GM12878 (cell line): ENCODE results near the gene CD58. TPM values are rescaled to one million over a fixed set of nuclear protein-coding genes. Genes with fewer than 3 reads are reported as not detected.
A peak's percentile ranks its signal among the peaks of the same experiment; 100 is the strongest.

Source experiments
- ATAC-seq: fragments of 200-7000 bp; cut with Tn5 transposase; 3 replicates; pipeline ENCODE4 v1.9.1; 2020; ENCODE audit warnings: mild to moderate bottlenecking, moderate library complexity
- BruUV-seq: library from RNA; stranded (reverse); fragments of 400-500 nt; replicated peaks from 2 replicates; lab custom pipeline; 2021; lab: Mats Ljungman, UMichigan
- CTCF ChIA-PET: fragments of 300-600 bp; sonication (Branson Sonifier 250); formaldehyde crosslinking; extraction: SDS; loops from one replicate; lab custom pipeline; 2021; ENCODE audit warnings: inconsistent platforms; lab: Yijun Ruan, JAX
- POLR2A ChIA-PET: fragments of 350-600 bp; formaldehyde crosslinking; extraction: SDS; loops from one replicate; lab custom pipeline; 2021; ENCODE audit warnings: inconsistent platforms; lab: Charles Lee
- RAD21 ChIA-PET: fragments of 300-600 bp; sonication (Branson Sonifier 250); formaldehyde crosslinking; loops from one replicate; lab custom pipeline; 2023; ENCODE audit warnings: antibody characterized with exemption; ENCODE audit not compliant: unreplicated experiment; lab: Charles Lee
- SMC1A ChIA-PET: fragments of 300-600 bp; sonication (Branson Sonifier 250); formaldehyde crosslinking; loops from one replicate; lab custom pipeline; 2023; ENCODE audit not compliant: unreplicated experiment, uncharacterized antibody; lab: Charles Lee
- DNase-seq: peaks from one replicate; pipeline ENCODE4 v3.0.0-alpha.2; 2011; ENCODE audit warnings: low read depth, low spot score
- FAIRE-seq: peaks from 3 replicates; lab custom pipeline; 2011; peaks lifted over from hg19 to GRCh38; lab: Jason Lieb, UNC
- H2AFZ ChIP-seq: 2 replicates; pipeline ENCODE4 v1.6.0; 2011; ENCODE audit warnings: low read depth, low read length, control low read depth; ENCODE audit not compliant: control insufficient read depth
- H3K27ac ChIP-seq: 2 replicates; pipeline ENCODE4 v1.5.1; 2011; ENCODE audit warnings: control low read depth; ENCODE audit not compliant: control insufficient read depth, insufficient read depth
- H3K27me3 ChIP-seq, 2 experiments: replicated peaks in 1 of 2; 2 replicates each; pipeline versions ENCODE4 v1.6.0 to v1.6.1; 2011; ENCODE audit warnings: low read length in 1 of 2; ENCODE audit not compliant: control insufficient read depth in 2 of 2, insufficient read depth in 2 of 2
- H3K36me3 ChIP-seq, 2 experiments: 2 replicates each; pipeline ENCODE4 v1.5.1; 2011; ENCODE audit warnings: low read length in 1 of 2; ENCODE audit not compliant: control insufficient read depth in 2 of 2, insufficient read depth in 2 of 2
- H3K4me1 ChIP-seq: 2 replicates; pipeline ENCODE4 v1.6.1; 2011; ENCODE audit warnings: mild to moderate bottlenecking, low read length, moderate library complexity, mixed read lengths; ENCODE audit not compliant: control insufficient read depth, insufficient read depth
- H3K4me2 ChIP-seq: 2 replicates; pipeline ENCODE4 v1.6.0; 2011; ENCODE audit warnings: control low read depth; ENCODE audit not compliant: control insufficient read depth, insufficient read depth
- H3K4me3 ChIP-seq: fragments of 200-600 bp; sonication (generic); 2 replicates; pipeline ENCODE4 v1.5.1; 2016
- H3K79me2 ChIP-seq: 2 replicates; pipeline ENCODE4 v1.6.0; 2011; ENCODE audit warnings: low read length; ENCODE audit not compliant: control insufficient read depth, insufficient read depth
- H3K9ac ChIP-seq: 2 replicates; pipeline ENCODE4 v1.8.0; 2011; ENCODE audit warnings: low read length, control low read depth, mixed read lengths; ENCODE audit not compliant: control insufficient read depth, insufficient read depth
- H3K9me3 ChIP-seq: replicated peaks from 3 replicates; pipeline ENCODE4 v1.5.1; 2011; ENCODE audit warnings: mild to moderate bottlenecking, low read length; ENCODE audit not compliant: control insufficient read depth, insufficient read depth
- H4K20me1 ChIP-seq: 2 replicates; pipeline ENCODE4 v1.6.0; 2011; ENCODE audit not compliant: control insufficient read depth, insufficient read depth
- ATF7 ChIP-seq: fragments of 450-650 bp; IDR thresholded peaks from 2 replicates; pipeline ENCODE4 v1.6.1; 2016; ENCODE audit warnings: low read depth, mild to moderate bottlenecking
- BCL11A ChIP-seq: IDR thresholded peaks from 2 replicates; pipeline ENCODE4 v1.6.1; 2011; ENCODE audit warnings: low read depth, low read length
- CHD2 ChIP-seq: IDR thresholded peaks from 2 replicates; pipeline ENCODE4 v1.6.1; 2011; ENCODE audit warnings: low read depth, low read length, improper control_type of control experiment, borderline replicate concordance
- DPF2 ChIP-seq: fragments of 450-650 bp; IDR thresholded peaks from 2 replicates; pipeline ENCODE4 v1.6.1; 2017; ENCODE audit warnings: mild to moderate bottlenecking
- EP300 ChIP-seq, 2 experiments: fragments of 150-350 bp in 1 of 2; IDR thresholded peaks; 2 replicates each; pipeline ENCODE4 v1.6.1; 2011 to 2012; ENCODE audit warnings: low read depth in 2 of 2, low read length in 2 of 2, borderline replicate concordance in 1 of 2, improper control_type of control experiment in 1 of 2, inconsistent platforms in 1 of 2; ENCODE audit not compliant: control insufficient read depth in 1 of 2
- ETV6 ChIP-seq, 2 experiments: fragments of 450-650 bp in 1 of 2; IDR thresholded peaks in 1 of 2; conservative IDR thresholded peaks in 1 of 2; 2 replicates each; pipeline ENCODE4 v1.6.1; 2014; ENCODE audit warnings: antibody characterized with exemption in 1 of 2, borderline replicate concordance in 1 of 2, low read depth in 1 of 2, mild to moderate bottlenecking in 1 of 2, moderate library complexity in 1 of 2
- FOXM1 ChIP-seq: IDR thresholded peaks from 2 replicates; pipeline ENCODE4 v1.6.1; 2012; ENCODE audit warnings: low read depth, mild to moderate bottlenecking, inconsistent platforms, low read length, moderate library complexity
- JUNB ChIP-seq: IDR thresholded peaks from 2 replicates; pipeline ENCODE4 v1.6.1; 2016; ENCODE audit warnings: antibody characterized with exemption, mild to moderate bottlenecking
- MEF2A ChIP-seq: IDR thresholded peaks from 2 replicates; pipeline ENCODE4 v1.6.1; 2011; ENCODE audit warnings: low read depth, mild to moderate bottlenecking, low read length, moderate library complexity; ENCODE audit not compliant: insufficient read depth
- MEF2B ChIP-seq: fragments of 450-650 bp; IDR thresholded peaks from 2 replicates; pipeline ENCODE4 v1.6.1; 2018; ENCODE audit warnings: mild to moderate bottlenecking, moderate library complexity; ENCODE audit not compliant: partially characterized antibody, poor library complexity, severe bottlenecking
- PAX8 ChIP-seq: fragments of 450-650 bp; IDR thresholded peaks from 2 replicates; pipeline ENCODE4 v1.6.1; 2017; ENCODE audit warnings: mild to moderate bottlenecking, moderate library complexity
- POLR2AphosphoS5 ChIP-seq: IDR thresholded peaks from 2 replicates; pipeline ENCODE4 v1.6.1; 2011; ENCODE audit warnings: mild to moderate bottlenecking, low read length, inconsistent platforms
- POU2F2 ChIP-seq: IDR thresholded peaks from 3 replicates; pipeline ENCODE4 v1.6.1; 2011; ENCODE audit warnings: low read depth, mild to moderate bottlenecking, low read length, borderline replicate concordance
- RFX5 ChIP-seq: IDR thresholded peaks from 2 replicates; pipeline ENCODE4 v1.6.1; 2011; ENCODE audit warnings: low read depth, low read length, improper control_type of control experiment
- SMAD1 ChIP-seq: fragments of 450-650 bp; IDR thresholded peaks from 2 replicates; pipeline ENCODE4 v1.6.1; 2018; ENCODE audit warnings: mild to moderate bottlenecking, low read depth; ENCODE audit not compliant: partially characterized antibody
- SPI1 ChIP-seq: IDR thresholded peaks from 2 replicates; pipeline ENCODE4 v1.6.1; 2011; ENCODE audit warnings: low read depth, mild to moderate bottlenecking, low read length, moderate library complexity, borderline replicate concordance; ENCODE audit not compliant: insufficient read depth
- SREBF1 ChIP-seq: IDR thresholded peaks from 2 replicates; pipeline ENCODE4 v1.6.1; 2012; ENCODE audit warnings: mild to moderate bottlenecking, low read length
- SREBF2 ChIP-seq: IDR thresholded peaks from 2 replicates; pipeline ENCODE4 v1.6.1; 2012; ENCODE audit warnings: mild to moderate bottlenecking, low read length
- YBX1 ChIP-seq: fragments of 450-650 bp; IDR thresholded peaks from 2 replicates; pipeline ENCODE4 v1.6.1; 2016; ENCODE audit warnings: antibody characterized with exemption
- ZNF24 ChIP-seq: fragments of 450-650 bp; IDR thresholded peaks from 2 replicates; pipeline ENCODE4 v1.6.1; 2017; ENCODE audit warnings: antibody characterized with exemption, mild to moderate bottlenecking
- ZNF274 ChIP-seq: IDR thresholded peaks from one replicate; pipeline ENCODE4 v1.8.0; 2011; ENCODE audit not compliant: insufficient read length, insufficient read depth
- ZNF622 ChIP-seq: fragments of 450-650 bp; IDR thresholded peaks from 2 replicates; pipeline ENCODE4 v1.6.1; 2017; ENCODE audit warnings: mild to moderate bottlenecking, inconsistent platforms
- WGBS: methylation state at CpG from one replicate; pipeline ENCODE4 v1.1.6; 2016; ENCODE audit warnings: low lambda C conversion rate; ENCODE audit not compliant: insufficient replicate concordance, insufficient coverage; ENCODE audit errors: missing lambda C conversion rate; 5-methylcytosine and 5-hydroxymethylcytosine counted together
- in situ Hi-C: fragments of 300-500 bp; cut with MboI; formaldehyde crosslinking; loops from 9 replicates; pipeline ENCODE4 v1.14.3; 2018; ENCODE audit warnings: mixed read lengths
- intact Hi-C: fragments of 100-400 bp; cut with micrococcal nuclease; formaldehyde crosslinking; loops from one replicate; pipeline ENCODE4 v1.14.2; 2022; ENCODE audit not compliant: unreplicated experiment
- polyA plus RNA-seq, 11 experiments: library from polyadenylated mRNA; depleted of rRNA in 4 of 11; unstranded in 6 of 11; stranded (reverse) in 5 of 11; fragments of >200 nt; fragmentation: Nextera tagmentation in 4 of 11; fragmentation: Illumina TruSeq in 1 of 11; extraction: Ambion mirVana in 4 of 11; extraction: Trizol in 1 of 11; gene quantifications; 1 replicate in 1 of 11; 2 replicates in 10 of 11; pipeline versions ENCODE4 v1.2.1 to v1.2.3, GENCODE V29; 2011 to 2016; ENCODE audit warnings: inconsistent platforms in 2 of 11, missing spikeins in 2 of 11, low read depth in 1 of 11
- total RNA-seq, 4 experiments: library from RNA; depleted of rRNA in 3 of 4; stranded (reverse); fragments of >200 nt in 3 of 4; fragmentation: Illumina TruSeq in 1 of 4; extraction: Trizol in 1 of 4; gene quantifications; 2 replicates each; pipeline versions ENCODE4 v1.2.1 to v1.2.3, GENCODE V29; 2013 to 2021
- TF ChIP-seq, protein P1 (sequence below): IDR thresholded peaks from 2 replicates; pipeline ENCODE4 v1.6.1; 2011; ENCODE audit warnings: low read depth, low read length, improper control_type of control experiment, borderline replicate concordance
- TF ChIP-seq, protein P2 (sequence below): fragments of 450-650 bp; IDR thresholded peaks from 2 replicates; pipeline ENCODE4 v1.6.1; 2016; ENCODE audit warnings: mild to moderate bottlenecking

Gene CD58
- total and polyA plus RNA-seq, 10 of the 15 experiments (the other 5 are each of a cell fraction or from before 2014, with no cell fraction given) = 70.4 to 252 (median 129) TPM

DNA sequence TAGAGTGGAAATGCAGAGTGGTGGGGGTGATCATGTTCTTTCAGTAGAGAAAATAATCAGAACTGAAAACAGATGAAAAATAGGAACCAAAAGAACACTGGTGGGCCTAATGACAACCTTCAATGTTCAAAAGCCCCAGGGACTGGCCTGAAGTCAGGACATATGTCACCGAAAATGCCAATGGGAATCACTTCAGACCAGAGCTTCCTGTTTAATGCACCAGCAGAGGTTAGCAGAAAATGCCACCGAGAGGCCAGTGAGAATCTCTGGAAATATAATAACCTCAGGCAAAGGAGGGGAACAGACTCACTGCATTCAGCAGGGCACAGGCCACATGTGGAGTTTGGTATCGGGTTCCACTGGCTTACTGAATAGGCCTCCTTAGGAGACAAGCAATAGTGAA, 15.9 kb upstream of the CD58 start:
- ATAC-seq = peak; percentile 84
- H3K4me2 ChIP-seq = peak overlapping the region; percentile 17
- ChIA-PET CTCF (interaction anchor here (1.0 to 6.1 kb wide), 7 partner anchors 9 to 542 kb away, joined by 3 to 48 read pairs (median 5); no protein-coding TSS in a partner anchor), SMC1A (interaction anchor here (0.6 to 5.9 kb wide), 12 partner anchors 9 to 472 kb away, joined by 3 to 38 read pairs (median 4); no protein-coding TSS in a partner anchor), RAD21 (interaction anchor here (1.0 to 1.9 kb wide), 5 partner anchors 10 to 87 kb away, joined by 3 to 13 read pairs (median 7); partner anchors contain the start of gene IGSF3), POLR2A (interaction anchor here (0.5 to 1.9 kb wide), 6 partner anchors 9 to 82 kb away, joined by 3 to 7 read pairs (median 3); no protein-coding TSS in a partner anchor)
- FAIRE-seq = peak; percentile 44
- H3K27ac ChIP-seq = peak overlapping the region; percentile 66
- H3K4me3 ChIP-seq = no peak overlapping the region
- H3K36me3 ChIP-seq = no peaks in the 10 kb centered on the region
- H3K27me3 ChIP-seq = no peaks in the 10 kb centered on the region
- 29% methylated on average over 3 of the region's 3 CpGs for WGBS
- peaks cover 21% of the 10 kb centered on the region for H3K4me1 ChIP-seq
- H3K79me2 ChIP-seq = no peaks in the 10 kb centered on the region
- in situ Hi-C loops = no loop called here
- no peak for DNase-seq
- no peaks in the 10 kb centered on the region for H4K20me1 ChIP-seq
- H3K9me3 ChIP-seq = no peaks in the 10 kb centered on the region
- intact Hi-C loops = no loop called here
- BruUV-seq = no TSS peak
- H3K9ac ChIP-seq = no peak overlapping the region; the same call in 1 of the 2 replicates
- H2AFZ ChIP-seq = peak overlapping the region; percentile 46
- TF ChIP-seq YBX1 = no peak
- TF ChIP-seq SPI1 = peak; percentile 31; the same call in 1 of the 2 replicates
- TF ChIP-seq MEF2B = peak; percentile 83
- TF ChIP-seq FOXM1 = no peak
- TF ChIP-seq BCL11A = peak; percentile 31; the same call in 1 of the 2 replicates
- TF ChIP-seq SREBF2 = no peak
- TF ChIP-seq CHD2 = peak; percentile 45; the same call in 1 of the 2 replicates
- TF ChIP-seq POLR2AphosphoS5 = no peak
- TF ChIP-seq SMAD1 = no peak
- TF ChIP-seq, protein P1, sequence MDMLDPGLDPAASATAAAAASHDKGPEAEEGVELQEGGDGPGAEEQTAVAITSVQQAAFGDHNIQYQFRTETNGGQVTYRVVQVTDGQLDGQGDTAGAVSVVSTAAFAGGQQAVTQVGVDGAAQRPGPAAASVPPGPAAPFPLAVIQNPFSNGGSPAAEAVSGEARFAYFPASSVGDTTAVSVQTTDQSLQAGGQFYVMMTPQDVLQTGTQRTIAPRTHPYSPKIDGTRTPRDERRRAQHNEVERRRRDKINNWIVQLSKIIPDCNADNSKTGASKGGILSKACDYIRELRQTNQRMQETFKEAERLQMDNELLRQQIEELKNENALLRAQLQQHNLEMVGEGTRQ = no peak
- peak; percentile 69 to 73; a peak in 2 of 4 replicates for TF ChIP-seq EP300 (IDR thresholded peaks at IDR 0.05; ENCODE audit: borderline replicate concordance in 1 of 2, control insufficient read depth in 1 of 2, low read depth in 2 of 2, low read length in 2 of 2)
- TF ChIP-seq ZNF622 = no peak
- TF ChIP-seq JUNB = 0 out of 2 replicates have a peak, but pooled peaks have one; percentile 22
- no peak for TF ChIP-seq MEF2A
- TF ChIP-seq RFX5 = no peak
- 0 out of 3 replicates have a peak, but pooled peaks have one; percentile 15 for TF ChIP-seq POU2F2
- TF ChIP-seq, protein P2, sequence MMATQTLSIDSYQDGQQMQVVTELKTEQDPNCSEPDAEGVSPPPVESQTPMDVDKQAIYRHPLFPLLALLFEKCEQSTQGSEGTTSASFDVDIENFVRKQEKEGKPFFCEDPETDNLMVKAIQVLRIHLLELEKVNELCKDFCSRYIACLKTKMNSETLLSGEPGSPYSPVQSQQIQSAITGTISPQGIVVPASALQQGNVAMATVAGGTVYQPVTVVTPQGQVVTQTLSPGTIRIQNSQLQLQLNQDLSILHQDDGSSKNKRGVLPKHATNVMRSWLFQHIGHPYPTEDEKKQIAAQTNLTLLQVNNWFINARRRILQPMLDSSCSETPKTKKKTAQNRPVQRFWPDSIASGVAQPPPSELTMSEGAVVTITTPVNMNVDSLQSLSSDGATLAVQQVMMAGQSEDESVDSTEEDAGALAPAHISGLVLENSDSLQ = no peak
- 0 out of 2 replicates have a peak, but pooled peaks have one; percentile 30 for TF ChIP-seq DPF2
- peak in 1 of 2 experiments; percentile 47; a peak in 1 of 4 replicates for TF ChIP-seq ETV6 (conservative IDR thresholded peaks at IDR 0.05 in 1 of 2, IDR thresholded peaks at IDR 0.05 in 1 of 2; ENCODE audit: borderline replicate concordance in 1 of 2, low read depth in 1 of 2)
- no peak for TF ChIP-seq SREBF1
- no peak for TF ChIP-seq PAX8
- TF ChIP-seq ZNF24 = no peak
- TF ChIP-seq ATF7 = peak; percentile 56; the same call in 1 of the 2 replicates
- TF ChIP-seq ZNF274 = no peak
